Measurements from ENCODE around the gene DENND11. TPM values are rescaled to one million over a fixed set of nuclear protein-coding genes. Genes with fewer than 3 reads are reported as not detected.

Gene DENND11
- total RNA-seq, 1 donor from 2014 or later, result 17.3 TPM

Other genes starting within 250 kb of the DENND11 start
- 20.7 TPM for gene AGK, start 150.8 kb downstream of the DENND11 start, total RNA-seq (ENCODE audit: insufficient read depth, low replicate concordance)
- gene WEE2, start 6.2 kb upstream of the DENND11 start, total RNA-seq (ENCODE audit: insufficient read depth, low replicate concordance), result 1.9 TPM
- 89.1 TPM for gene SSBP1, start 36.2 kb upstream of the DENND11 start, total RNA-seq (ENCODE audit: insufficient read depth, low replicate concordance)
- 10.6 TPM for gene TAS2R3, start 61.9 kb upstream of the DENND11 start, total RNA-seq (ENCODE audit: insufficient read depth, low replicate concordance)
- gene TAS2R4, start 74.5 kb upstream of the DENND11 start, total RNA-seq (ENCODE audit: insufficient read depth, low replicate concordance), result 4.1 TPM
- gene TAS2R5, start 88.1 kb upstream of the DENND11 start, total RNA-seq (ENCODE audit: insufficient read depth, low replicate concordance), result 0.72 TPM
- gene PRSS37, start 139.3 kb upstream of the DENND11 start, total RNA-seq (ENCODE audit: insufficient read depth, low replicate concordance), result 0.72 TPM
- gene OR9A4, start 214.2 kb upstream of the DENND11 start, total RNA-seq (ENCODE audit: insufficient read depth, low replicate concordance), result not detected
- 10.8 TPM for gene CLEC5A, start 244.8 kb upstream of the DENND11 start, total RNA-seq (ENCODE audit: insufficient read depth, low replicate concordance)

Data from umbilical cord (tissue), 1 donor.